Measurements from ENCODE around the gene BCR.

DNA sequence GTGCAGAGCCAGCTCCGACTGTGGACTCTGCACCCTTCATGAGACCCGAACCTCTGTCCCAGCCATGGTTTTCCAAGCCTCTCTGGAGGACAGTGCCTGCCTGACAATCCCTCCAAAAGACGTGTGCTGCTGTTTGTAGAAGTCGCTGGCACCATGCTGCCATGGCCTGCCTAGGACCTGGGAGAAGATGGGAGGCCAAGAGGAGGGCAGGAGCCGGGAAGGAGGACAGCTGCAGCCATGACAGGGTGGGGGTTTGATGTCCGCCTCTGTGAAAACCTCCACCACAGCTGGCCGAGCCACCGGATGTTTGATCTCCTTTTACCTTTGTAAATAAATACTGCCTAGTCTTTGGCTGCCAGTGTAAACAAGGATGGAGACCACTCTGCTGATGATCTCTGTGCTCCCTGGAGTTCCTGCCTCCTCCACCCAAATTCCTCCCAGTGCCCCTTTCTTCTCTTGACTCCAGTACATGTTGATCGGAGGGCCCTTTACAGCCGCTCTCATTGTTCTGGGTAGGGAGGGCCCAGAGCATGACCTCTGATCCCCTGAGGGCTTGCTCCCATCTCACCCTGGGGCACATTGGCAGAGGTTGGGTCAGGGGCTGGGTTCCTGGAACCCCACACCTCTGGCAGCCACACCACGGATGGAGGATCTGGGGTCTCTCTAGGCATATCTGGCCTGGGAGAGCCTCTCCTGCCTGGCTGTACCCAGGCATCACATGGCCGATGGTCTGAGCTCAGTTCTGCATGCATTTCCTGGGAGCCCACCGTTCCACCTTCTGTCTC lies 66.9 kb downstream of the BCR start:
- TF ChIP-seq, protein P1, sequence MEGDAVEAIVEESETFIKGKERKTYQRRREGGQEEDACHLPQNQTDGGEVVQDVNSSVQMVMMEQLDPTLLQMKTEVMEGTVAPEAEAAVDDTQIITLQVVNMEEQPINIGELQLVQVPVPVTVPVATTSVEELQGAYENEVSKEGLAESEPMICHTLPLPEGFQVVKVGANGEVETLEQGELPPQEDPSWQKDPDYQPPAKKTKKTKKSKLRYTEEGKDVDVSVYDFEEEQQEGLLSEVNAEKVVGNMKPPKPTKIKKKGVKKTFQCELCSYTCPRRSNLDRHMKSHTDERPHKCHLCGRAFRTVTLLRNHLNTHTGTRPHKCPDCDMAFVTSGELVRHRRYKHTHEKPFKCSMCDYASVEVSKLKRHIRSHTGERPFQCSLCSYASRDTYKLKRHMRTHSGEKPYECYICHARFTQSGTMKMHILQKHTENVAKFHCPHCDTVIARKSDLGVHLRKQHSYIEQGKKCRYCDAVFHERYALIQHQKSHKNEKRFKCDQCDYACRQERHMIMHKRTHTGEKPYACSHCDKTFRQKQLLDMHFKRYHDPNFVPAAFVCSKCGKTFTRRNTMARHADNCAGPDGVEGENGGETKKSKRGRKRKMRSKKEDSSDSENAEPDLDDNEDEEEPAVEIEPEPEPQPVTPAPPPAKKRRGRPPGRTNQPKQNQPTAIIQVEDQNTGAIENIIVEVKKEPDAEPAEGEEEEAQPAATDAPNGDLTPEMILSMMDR (IDR thresholded peaks at IDR 0.05): no peak
- TF ChIP-seq EZH2 (IDR thresholded peaks at IDR 0.05; ENCODE audit: borderline replicate concordance, insufficient read depth, low read depth, low read length, poor library complexity, severe bottlenecking): no peak

All from B cell (primary cell).